ENCODE data around the gene ORAI2. TPM values are rescaled to one million over a fixed set of nuclear protein-coding genes. Genes with fewer than 3 reads are reported as not detected.
A peak's percentile ranks its signal among the peaks of the same experiment; 100 is the strongest.
"Not testable (repeated sequence)": the region's sequence is repeated elsewhere in the genome, so short reads cannot be mapped to it uniquely, and the experiment has no call there.

ORAI2 gene
- total and polyA plus RNA-seq, 4 donors, result 22.1 to 61.8 (median 44.2) TPM

DNA sequence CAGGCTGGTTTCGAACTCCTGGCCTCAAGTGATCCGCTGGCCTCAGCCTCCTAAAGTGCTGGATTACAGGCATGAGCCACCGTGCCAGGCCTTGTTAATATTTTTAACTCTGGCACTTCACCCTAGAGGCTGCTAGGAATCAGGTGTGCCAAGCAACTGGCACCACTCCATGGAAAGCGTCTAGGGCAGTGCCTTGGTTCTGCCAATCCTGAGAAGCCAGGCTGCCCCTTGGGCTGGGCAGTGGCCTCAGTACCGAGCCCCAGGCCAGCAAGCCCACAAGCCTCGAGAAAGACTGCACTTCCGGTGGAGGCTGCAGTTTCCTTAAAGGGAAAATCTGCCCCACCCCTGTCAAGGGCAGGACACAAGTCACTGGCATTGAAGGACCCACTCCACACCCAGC is 19.9 kb downstream of the ORAI2 start:
- Histone ChIP-seq H3K4me1 (ENCODE audit: control insufficient read depth, insufficient read depth, low read length) (peaks cover 8% of the 10 kb centered on the region), H3K27me3 (ENCODE audit: control insufficient read depth, insufficient read depth, low read length) (no peaks in the 10 kb centered on the region), H3K27ac (ENCODE audit: low read depth, low read length) (no peak overlapping the region), H3K9me3 (ENCODE audit: control insufficient read depth, insufficient read depth, low read length) (no peaks in the 10 kb centered on the region), H3K36me3 (ENCODE audit: control insufficient read depth, insufficient read depth, low read length) (peaks cover 67% of the 10 kb centered on the region), H3K4me3 (ENCODE audit: low read depth, low read length) (no peak overlapping the region)
- 87% methylated on average over 7 of the region's 7 CpGs for WGBS (ENCODE audit: insufficient coverage)
- no peak for DNase-seq (ENCODE audit: low read depth in 4 of 6, low spot score in 6 of 6)

GRCh38 chr7:102454468-102454867 is 21.1 kb downstream of the ORAI2 start:
- Histone ChIP-seq H3K9me3 (ENCODE audit: control insufficient read depth, insufficient read depth, low read length) (no peaks in the 10 kb centered on the region), H3K27ac (ENCODE audit: low read depth, low read length) (no peak overlapping the region), H3K4me3 (ENCODE audit: low read depth, low read length) (no peak overlapping the region), H3K4me1 (ENCODE audit: control insufficient read depth, insufficient read depth, low read length) (peaks cover 8% of the 10 kb centered on the region), H3K36me3 (ENCODE audit: control insufficient read depth, insufficient read depth, low read length) (peaks cover 71% of the 10 kb centered on the region), H3K27me3 (ENCODE audit: control insufficient read depth, insufficient read depth, low read length) (no peaks in the 10 kb centered on the region)
- 68% methylated on average over 9 of the region's 12 CpGs for WGBS (ENCODE audit: insufficient coverage)
- no peak for DNase-seq (ENCODE audit: low read depth in 4 of 6, low spot score in 6 of 6)

DNA sequence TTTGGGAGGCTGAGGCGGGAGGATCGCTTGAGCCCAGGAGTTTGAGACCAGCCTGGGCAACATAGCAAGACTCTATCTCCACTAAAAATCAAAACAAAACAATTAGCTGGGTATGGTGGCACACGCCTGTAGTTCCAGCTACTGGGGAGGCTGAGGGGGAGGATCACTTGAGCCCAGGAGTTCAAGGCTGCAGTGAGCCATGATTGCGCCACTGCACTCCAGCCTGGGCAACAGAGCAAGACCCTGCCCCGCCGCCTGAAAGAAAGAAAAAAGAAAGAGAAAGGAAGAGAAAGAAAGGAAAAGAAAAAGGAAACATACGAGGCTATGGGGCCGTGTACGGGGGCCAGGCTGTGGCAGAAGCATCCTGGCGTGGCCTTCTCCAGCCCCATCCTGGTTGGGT is 21.6 kb downstream of the ORAI2 start:
- H3K4me1 ChIP-seq (ENCODE audit: control insufficient read depth, insufficient read depth, low read length); H3K4me3 ChIP-seq (ENCODE audit: low read depth, low read length); H3K9me3 ChIP-seq (ENCODE audit: control insufficient read depth, insufficient read depth, low read length); H3K27me3 ChIP-seq (ENCODE audit: control insufficient read depth, insufficient read depth, low read length); DNase-seq (ENCODE audit: low read depth in 4 of 6, low spot score in 6 of 6); H3K27ac ChIP-seq (ENCODE audit: low read depth, low read length): not testable (repeated sequence)
- H3K36me3 ChIP-seq (ENCODE audit: control insufficient read depth, insufficient read depth, low read length), result peaks cover 74% of the 10 kb centered on the region
- WGBS (ENCODE audit: insufficient coverage), result 93% methylated on average over 4 of the region's 10 CpGs

DNA sequence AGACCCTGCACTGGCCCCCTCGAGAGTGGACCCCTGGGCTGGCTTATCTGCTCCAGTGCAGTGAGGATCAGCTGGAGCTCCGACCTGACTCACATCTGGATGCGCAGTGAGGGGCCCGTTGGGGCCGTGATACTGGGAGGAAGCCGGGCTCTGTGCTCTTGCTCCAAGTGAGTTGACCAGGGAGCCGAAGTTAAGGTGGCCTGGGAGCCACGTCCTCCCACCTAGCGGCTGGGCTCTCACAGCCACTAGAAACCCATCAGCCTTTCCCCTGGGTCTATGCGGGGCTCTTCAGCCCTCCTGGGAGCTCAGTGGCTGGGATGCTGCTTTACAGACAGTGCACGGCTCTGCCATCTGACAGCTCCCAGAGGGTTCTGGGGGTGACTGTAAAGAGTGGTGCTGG is 22.2 kb downstream of the ORAI2 start:
- H3K4me3 ChIP-seq (ENCODE audit: low read depth, low read length), result no peak overlapping the region
- WGBS (ENCODE audit: insufficient coverage), result 92% methylated on average over 9 of the region's 11 CpGs
- no peaks in the 10 kb centered on the region for H3K27me3 ChIP-seq (ENCODE audit: control insufficient read depth, insufficient read depth, low read length)
- no peak overlapping the region for H3K27ac ChIP-seq (ENCODE audit: low read depth, low read length)
- H3K9me3 ChIP-seq (ENCODE audit: control insufficient read depth, insufficient read depth, low read length), result no peaks in the 10 kb centered on the region
- no peak for DNase-seq (ENCODE audit: low read depth in 4 of 6, low spot score in 6 of 6)
- peaks cover 74% of the 10 kb centered on the region for H3K36me3 ChIP-seq (ENCODE audit: control insufficient read depth, insufficient read depth, low read length)
- H3K4me1 ChIP-seq (ENCODE audit: control insufficient read depth, insufficient read depth, low read length), result peaks cover 8% of the 10 kb centered on the region

GRCh38 chr7:102456327-102456726 is 23.0 kb downstream of the ORAI2 start:
- DNase-seq (ENCODE audit: low read depth in 4 of 6, low spot score in 6 of 6), result no peak
- 95% methylated on average over 8 of the region's 10 CpGs for WGBS (ENCODE audit: insufficient coverage)

GRCh38 chr7:102457352-102457924 is 24.1 kb downstream of the ORAI2 start:
- peaks cover 83% of the 10 kb centered on the region for H3K36me3 ChIP-seq (ENCODE audit: control insufficient read depth, insufficient read depth, low read length)
- H3K27me3 ChIP-seq (ENCODE audit: control insufficient read depth, insufficient read depth, low read length), result no peaks in the 10 kb centered on the region
- H3K9me3 ChIP-seq (ENCODE audit: control insufficient read depth, insufficient read depth, low read length), result no peaks in the 10 kb centered on the region
- no peak overlapping the region for H3K4me3 ChIP-seq (ENCODE audit: low read depth, low read length)
- H3K4me1 ChIP-seq (ENCODE audit: control insufficient read depth, insufficient read depth, low read length), result no peaks in the 10 kb centered on the region
- WGBS (ENCODE audit: insufficient coverage), result 92% methylated on average over 40 of the region's 40 CpGs
- DNase-seq (ENCODE audit: low read depth in 4 of 6, low spot score in 6 of 6), result no peak
- H3K27ac ChIP-seq (ENCODE audit: low read depth, low read length), result no peak overlapping the region

More at GRCh38 chr7:102456327-102456726, 23.0 kb downstream of the ORAI2 start:
- Histone ChIP-seq H3K4me1 (ENCODE audit: control insufficient read depth, insufficient read depth, low read length) (peaks cover 6% of the 10 kb centered on the region), H3K27me3 (ENCODE audit: control insufficient read depth, insufficient read depth, low read length) (no peaks in the 10 kb centered on the region), H3K36me3 (ENCODE audit: control insufficient read depth, insufficient read depth, low read length) (peaks cover 78% of the 10 kb centered on the region), H3K9me3 (ENCODE audit: control insufficient read depth, insufficient read depth, low read length) (no peaks in the 10 kb centered on the region), H3K27ac (ENCODE audit: low read depth, low read length) (no peak overlapping the region), H3K4me3 (ENCODE audit: low read depth, low read length) (no peak overlapping the region)

- Histone ChIP-seq H3K9me3 (ENCODE audit: control insufficient read depth, insufficient read depth, low read length) (no peaks in the 10 kb centered on the region), H3K4me3 (ENCODE audit: low read depth, low read length) (no peak overlapping the region), H3K27me3 (ENCODE audit: control insufficient read depth, insufficient read depth, low read length) (no peaks in the 10 kb centered on the region), H3K4me1 (ENCODE audit: control insufficient read depth, insufficient read depth, low read length) (peaks cover 12% of the 10 kb centered on the region), H3K36me3 (ENCODE audit: control insufficient read depth, insufficient read depth, low read length) (peaks cover 75% of the 10 kb centered on the region), H3K27ac (ENCODE audit: low read depth, low read length) (no peak overlapping the region)
- no peak for DNase-seq (ENCODE audit: low read depth in 4 of 6, low spot score in 6 of 6)
- 92% methylated on average over 19 of the region's 24 CpGs for WGBS (ENCODE audit: insufficient coverage)
Observed at GRCh38 chr7:102459221-102459844, 26.0 kb downstream of the ORAI2 start.

GRCh38 chr7:102460467-102460866 is 27.1 kb downstream of the ORAI2 start:
- no peaks in the 10 kb centered on the region for H3K27me3 ChIP-seq (ENCODE audit: control insufficient read depth, insufficient read depth, low read length)
- peaks cover 18% of the 10 kb centered on the region for H3K4me1 ChIP-seq (ENCODE audit: control insufficient read depth, insufficient read depth, low read length)
- WGBS (ENCODE audit: insufficient coverage), result 94% methylated on average over 5 of the region's 8 CpGs
- no peak overlapping the region for H3K4me3 ChIP-seq (ENCODE audit: low read depth, low read length)
- no peaks in the 10 kb centered on the region for H3K9me3 ChIP-seq (ENCODE audit: control insufficient read depth, insufficient read depth, low read length)
- DNase-seq (ENCODE audit: low read depth in 4 of 6, low spot score in 6 of 6), result no peak
- peaks cover 67% of the 10 kb centered on the region for H3K36me3 ChIP-seq (ENCODE audit: control insufficient read depth, insufficient read depth, low read length)
- no peak overlapping the region for H3K27ac ChIP-seq (ENCODE audit: low read depth, low read length)

DNA sequence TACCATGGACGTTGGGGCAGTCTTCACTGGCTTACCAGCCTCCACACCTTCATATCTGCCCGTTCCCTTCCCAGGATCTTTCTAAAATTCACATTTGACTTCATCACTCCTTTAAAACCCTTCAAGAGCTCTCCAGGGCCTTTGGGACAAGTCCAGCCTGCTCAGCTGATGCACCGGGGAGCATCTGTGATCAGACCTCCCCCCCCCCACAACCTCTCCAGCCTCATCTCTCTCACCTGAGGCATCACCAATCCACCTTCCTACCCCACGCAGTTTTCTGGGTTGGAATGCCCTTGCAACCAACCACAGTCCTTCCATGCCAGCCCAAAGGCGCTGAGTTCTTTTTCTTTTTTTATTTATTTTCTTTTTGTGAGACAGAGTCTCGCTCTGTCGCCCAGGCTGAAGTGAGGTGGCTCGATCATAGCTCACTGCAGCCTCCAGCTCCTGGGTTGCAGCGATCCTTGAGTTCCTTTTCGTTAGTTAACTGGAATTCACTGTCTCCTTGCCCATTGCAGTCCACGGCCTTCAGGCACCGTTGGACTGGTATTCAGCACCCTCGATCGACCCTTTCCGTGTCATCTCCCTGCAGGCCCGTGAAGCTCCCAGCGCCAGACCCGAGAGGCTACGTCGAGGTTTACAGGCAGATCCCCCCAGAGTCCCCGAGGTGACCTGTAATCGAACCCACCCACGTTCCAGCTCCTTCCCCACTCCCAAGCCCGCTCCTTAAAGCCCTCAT is 30.6 kb downstream of the ORAI2 start:
- no peak for DNase-seq (ENCODE audit: low read depth in 4 of 6, low spot score in 6 of 6)
- H3K27ac ChIP-seq (ENCODE audit: low read depth, low read length), result peak overlapping the region; percentile 57
- peaks cover 37% of the 10 kb centered on the region for H3K4me1 ChIP-seq (ENCODE audit: control insufficient read depth, insufficient read depth, low read length)
- WGBS (ENCODE audit: insufficient coverage), result 13% methylated on average over 22 of the region's 24 CpGs
- H3K27me3 ChIP-seq (ENCODE audit: control insufficient read depth, insufficient read depth, low read length), result no peaks in the 10 kb centered on the region
- H3K36me3 ChIP-seq (ENCODE audit: control insufficient read depth, insufficient read depth, low read length), result peaks cover 63% of the 10 kb centered on the region
- no peaks in the 10 kb centered on the region for H3K9me3 ChIP-seq (ENCODE audit: control insufficient read depth, insufficient read depth, low read length)
- peak overlapping the region; percentile 99 for H3K4me3 ChIP-seq (ENCODE audit: low read depth, low read length)
